GM12865 (cell line): Measurements from ENCODE around the gene CA9.

ENCODE experiments used
- DNase-seq: peaks from one replicate; pipeline ENCODE4 v3.0.0; 2010; ENCODE audit warnings: low read depth
- H3K4me3 ChIP-seq: 2 replicates; pipeline ENCODE4 v1.5.1; 2011; ENCODE audit warnings: mild to moderate bottlenecking, low read depth, low read length, control low read depth
- TF ChIP-seq, protein P1 (sequence below): IDR thresholded peaks from 2 replicates; pipeline ENCODE4 v1.5.1; 2011; ENCODE audit warnings: low read length, control low read depth, low read depth, inconsistent platforms; ENCODE audit not compliant: insufficient read depth; ENCODE audit errors: missing control alignments

Gene CA9

GRCh38 chr9:35719546-35719945 lies 45.8 kb downstream of the CA9 start:
- TF ChIP-seq, protein P1, sequence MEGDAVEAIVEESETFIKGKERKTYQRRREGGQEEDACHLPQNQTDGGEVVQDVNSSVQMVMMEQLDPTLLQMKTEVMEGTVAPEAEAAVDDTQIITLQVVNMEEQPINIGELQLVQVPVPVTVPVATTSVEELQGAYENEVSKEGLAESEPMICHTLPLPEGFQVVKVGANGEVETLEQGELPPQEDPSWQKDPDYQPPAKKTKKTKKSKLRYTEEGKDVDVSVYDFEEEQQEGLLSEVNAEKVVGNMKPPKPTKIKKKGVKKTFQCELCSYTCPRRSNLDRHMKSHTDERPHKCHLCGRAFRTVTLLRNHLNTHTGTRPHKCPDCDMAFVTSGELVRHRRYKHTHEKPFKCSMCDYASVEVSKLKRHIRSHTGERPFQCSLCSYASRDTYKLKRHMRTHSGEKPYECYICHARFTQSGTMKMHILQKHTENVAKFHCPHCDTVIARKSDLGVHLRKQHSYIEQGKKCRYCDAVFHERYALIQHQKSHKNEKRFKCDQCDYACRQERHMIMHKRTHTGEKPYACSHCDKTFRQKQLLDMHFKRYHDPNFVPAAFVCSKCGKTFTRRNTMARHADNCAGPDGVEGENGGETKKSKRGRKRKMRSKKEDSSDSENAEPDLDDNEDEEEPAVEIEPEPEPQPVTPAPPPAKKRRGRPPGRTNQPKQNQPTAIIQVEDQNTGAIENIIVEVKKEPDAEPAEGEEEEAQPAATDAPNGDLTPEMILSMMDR = no peak
- no peak for DNase-seq
- no peak overlapping the region for H3K4me3 ChIP-seq

DNA sequence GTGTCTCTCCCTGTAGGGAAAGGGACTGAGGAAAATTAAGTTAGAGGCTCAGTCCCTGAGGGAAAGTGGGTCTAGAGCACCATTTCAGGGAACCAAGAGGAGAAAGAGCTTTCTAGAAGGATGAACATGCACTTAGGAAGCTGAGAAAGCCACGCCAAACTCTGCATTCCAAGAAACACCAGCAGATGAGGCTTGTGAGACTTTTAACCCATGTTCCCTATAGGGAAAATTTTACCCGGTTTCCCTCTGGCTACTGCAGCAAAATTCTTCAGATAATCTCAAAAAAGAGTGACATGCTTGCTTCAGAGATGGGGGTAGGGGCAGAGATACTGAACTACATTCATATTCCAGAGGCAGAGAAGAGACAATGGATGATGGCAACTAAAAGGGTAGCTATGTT lies 49.7 kb downstream of the CA9 start:
- DNase-seq = no peak
- TF ChIP-seq, protein P1 = no peak
- H3K4me3 ChIP-seq = no peak overlapping the region

GRCh38 chr9:35723908-35724307 lies 50.2 kb downstream of the CA9 start:
- DNase-seq = no peak
- TF ChIP-seq, protein P1 = no peak

DNA sequence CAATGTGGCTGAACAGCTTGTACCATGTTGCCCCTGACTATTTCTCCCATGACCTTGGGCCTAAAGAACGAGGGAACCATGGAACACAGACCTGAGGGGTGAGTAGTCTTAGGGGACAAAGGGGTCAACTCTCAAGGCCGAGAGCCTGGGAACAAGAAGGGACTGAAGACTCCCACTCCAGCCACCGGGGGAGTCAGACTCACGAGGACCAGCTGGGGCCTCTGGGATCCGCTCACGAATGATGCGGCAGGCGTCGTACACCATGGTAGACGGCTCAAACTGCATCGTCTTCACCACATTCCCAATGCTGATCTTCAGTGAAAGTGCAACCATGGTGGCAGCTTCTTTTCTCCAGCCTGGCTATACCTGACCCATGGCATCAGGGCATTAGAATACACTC lies 51.6 kb downstream of the CA9 start:
- no peak for DNase-seq
- TF ChIP-seq, protein P1 = no peak
- H3K4me3 ChIP-seq = no peak overlapping the region

More at GRCh38 chr9:35723908-35724307, 50.2 kb downstream of the CA9 start:
- no peak overlapping the region for H3K4me3 ChIP-seq

- DNase-seq = peak; percentile 78
- H3K4me3 ChIP-seq = no peak overlapping the region
These were observed 53.2 kb downstream of the CA9 start for GRCh38 chr9:35726931-35727330.

DNA sequence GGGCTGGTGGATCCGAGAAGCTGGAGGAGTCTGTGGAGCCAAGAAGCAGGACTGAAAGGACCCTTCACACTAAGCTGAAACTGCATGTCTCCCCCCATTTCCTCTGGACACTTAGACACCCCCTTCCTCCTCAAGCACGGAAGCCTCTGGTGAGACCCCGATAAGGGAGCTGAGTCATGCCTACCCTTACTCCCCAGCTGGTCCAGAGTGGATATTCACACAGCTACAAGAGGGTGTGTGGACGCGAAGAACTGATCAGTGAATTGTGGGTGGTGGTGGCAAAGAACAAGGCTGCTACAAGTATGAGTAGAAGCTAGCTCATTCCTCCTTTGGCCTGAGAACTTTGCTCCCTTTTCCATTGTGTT lies 53.9 kb downstream of the CA9 start:
- DNase-seq = peak; percentile 18
- peak overlapping the region; percentile 67 for H3K4me3 ChIP-seq
- TF ChIP-seq, protein P1 = no peak

More at GRCh38 chr9:35726931-35727330, 53.2 kb downstream of the CA9 start:
- TF ChIP-seq, protein P1 = peak; percentile 29
